Left kidney (tissue), 2 donors: ENCODE measurements around the gene ITSN2. TPM values are rescaled to one million over a fixed set of nuclear protein-coding genes. Genes with fewer than 3 reads are reported as not detected.

Experiments used
- DNase-seq: peaks from one replicate; pipeline ENCODE4 v3.0.0-alpha.2; 2013
- polyA plus RNA-seq: library from polyadenylated mRNA; unstranded; fragments of 120-200 nt; gene quantifications from one replicate; pipeline ENCODE4 v1.2.1, GENCODE V29; 2013; ENCODE audit not compliant: insufficient read length

The ITSN2 gene
- polyA plus RNA-seq, 1 donor = 32.2 TPM

DNA sequence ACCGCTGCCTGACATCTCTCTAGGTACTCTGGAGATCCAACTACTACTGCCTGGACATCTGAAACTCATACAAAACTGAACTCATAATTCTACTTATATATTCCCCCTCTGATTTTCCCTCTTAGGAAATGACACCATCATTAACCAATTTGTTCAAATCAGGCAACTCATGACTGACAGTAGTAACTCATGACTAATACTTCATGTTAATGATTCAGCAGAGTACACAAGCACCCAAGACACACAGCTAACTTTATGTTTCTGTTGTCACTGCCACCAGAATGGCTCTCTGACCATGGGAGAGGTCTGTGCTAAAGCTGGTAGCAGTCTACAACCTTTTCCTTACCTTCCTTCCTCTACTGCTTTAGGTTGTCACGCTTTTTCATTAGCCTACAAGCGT, 91.1 kb downstream of the ITSN2 start:
- no peak for DNase-seq

DNA sequence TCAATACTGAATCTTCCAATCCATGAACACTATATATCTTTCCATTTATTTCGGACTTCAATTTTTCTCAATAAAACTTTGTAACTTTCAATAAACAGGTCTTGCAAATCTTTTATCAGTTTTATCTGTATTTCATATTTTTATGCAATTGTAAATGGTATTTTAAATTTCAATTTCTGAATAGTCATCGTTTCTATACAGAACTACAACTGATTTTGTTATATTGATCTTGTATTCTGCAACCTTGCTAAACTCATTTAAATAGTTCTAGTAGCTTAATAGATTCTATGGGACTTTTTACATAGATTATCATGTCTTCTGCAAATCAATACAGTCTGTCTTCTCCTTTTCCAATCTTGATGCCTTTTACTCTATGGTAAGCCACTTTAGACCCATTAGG, 95.1 kb downstream of the ITSN2 start:
- no peak for DNase-seq

DNA sequence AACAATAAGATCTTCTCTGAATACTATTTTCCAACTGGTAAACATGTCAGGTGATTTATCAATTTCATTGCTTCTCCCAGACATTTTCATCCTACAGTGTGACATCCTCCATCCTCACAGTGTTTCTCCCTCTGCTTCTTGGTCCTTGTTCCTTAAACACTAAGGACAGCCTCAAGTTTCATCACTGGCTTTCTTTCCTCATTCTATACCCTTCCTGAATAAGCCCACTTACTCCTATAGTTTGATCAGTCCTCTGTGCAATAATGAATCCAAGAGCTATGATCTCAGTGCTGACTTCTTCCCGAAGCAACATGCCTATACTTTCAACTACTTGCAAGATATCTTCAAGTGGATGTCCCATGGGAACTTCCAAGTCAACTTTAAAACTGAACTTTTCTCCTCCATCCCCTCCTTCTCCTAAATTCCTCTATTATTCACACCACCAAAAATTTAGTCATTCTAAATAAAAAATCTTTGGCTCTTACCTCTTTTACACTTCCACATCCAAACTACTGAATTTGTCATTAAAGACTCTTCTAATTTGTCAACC, 97.8 kb downstream of the ITSN2 start:
- DNase-seq = no peak

DNA sequence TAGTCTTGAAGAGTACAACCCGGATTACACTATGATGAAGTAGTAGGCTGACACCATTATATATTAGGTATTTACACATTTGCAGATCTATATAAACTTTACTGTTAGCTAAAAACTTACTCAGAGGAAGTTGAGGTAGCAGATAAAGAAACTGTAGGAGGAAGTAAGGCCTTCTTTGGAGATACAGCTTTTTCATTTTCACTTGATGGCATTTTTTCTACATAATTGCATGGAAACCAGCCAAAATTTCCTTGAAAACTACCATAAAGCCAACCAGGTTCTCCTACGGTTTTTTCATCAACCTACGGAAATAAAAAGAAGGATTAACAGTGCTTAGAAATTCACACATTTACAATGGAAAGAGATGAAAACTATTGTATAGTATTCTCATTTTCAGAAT, 98.9 kb downstream of the ITSN2 start:
- DNase-seq = no peak

DNA sequence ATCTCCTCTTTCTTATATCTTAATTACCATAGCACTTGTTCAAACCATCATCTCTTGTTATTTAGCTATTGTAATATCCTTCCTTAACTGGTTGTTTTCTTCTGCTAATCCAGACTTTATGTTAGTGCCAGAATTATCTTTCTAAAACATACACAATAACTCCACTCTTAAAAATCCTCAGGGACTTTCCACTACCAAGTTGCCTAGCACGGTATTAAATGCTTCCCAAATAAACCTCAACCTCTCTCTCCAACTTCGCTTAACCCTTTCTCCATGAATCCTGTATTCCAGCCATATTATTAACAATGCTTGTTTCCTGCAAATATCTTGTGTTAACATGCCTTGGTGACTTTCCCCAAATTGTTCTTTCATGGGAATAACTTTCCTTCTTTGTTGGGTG, 101.0 kb downstream of the ITSN2 start:
- DNase-seq = no peak

DNA sequence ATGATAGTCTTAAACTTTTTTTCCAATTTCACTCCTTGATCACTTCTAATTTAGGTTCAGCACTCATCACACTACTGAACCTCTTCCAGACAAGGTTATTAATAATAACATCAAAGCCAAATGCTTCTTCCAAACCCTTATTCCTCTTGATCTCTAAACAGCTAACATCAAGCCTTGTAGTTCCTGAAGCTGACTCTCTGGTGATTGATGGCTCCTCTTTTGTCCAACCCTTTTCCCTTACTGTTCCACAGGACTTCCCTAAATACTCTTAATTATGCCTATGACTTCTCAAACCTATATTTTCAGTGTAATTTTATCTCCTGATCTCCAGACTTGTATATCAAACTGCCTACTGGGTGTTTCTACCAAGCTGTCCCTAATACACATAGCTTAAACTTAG, 101.6 kb downstream of the ITSN2 start:
- DNase-seq = no peak

DNA sequence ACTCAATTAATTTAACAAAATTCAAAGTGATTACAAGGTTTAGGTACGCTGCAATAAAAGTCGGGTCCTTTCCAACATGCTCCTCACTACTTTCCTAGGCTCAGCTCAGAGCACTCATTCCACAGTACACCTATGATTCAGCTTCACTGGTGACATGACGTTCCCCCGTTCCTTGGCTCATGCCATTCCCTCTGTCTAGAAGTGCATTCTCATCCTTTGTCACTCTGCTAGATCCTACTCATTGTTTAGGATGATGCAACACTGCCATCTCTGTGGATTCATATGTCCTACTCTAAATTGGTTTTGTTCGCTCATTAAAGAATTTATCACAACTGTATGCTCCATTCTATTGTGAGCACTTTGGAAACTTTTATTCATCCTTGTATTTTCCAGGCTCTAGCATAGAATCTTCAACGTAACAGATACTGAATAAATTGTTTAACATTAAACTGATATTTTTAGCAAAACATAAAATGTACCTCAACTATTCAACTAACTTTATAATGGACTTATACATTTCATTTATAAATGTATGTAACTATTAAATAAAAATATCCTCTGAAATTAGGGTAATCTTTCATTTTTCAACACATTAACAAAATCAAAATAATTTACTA, 106.9 kb downstream of the ITSN2 start:
- no peak for DNase-seq

DNA sequence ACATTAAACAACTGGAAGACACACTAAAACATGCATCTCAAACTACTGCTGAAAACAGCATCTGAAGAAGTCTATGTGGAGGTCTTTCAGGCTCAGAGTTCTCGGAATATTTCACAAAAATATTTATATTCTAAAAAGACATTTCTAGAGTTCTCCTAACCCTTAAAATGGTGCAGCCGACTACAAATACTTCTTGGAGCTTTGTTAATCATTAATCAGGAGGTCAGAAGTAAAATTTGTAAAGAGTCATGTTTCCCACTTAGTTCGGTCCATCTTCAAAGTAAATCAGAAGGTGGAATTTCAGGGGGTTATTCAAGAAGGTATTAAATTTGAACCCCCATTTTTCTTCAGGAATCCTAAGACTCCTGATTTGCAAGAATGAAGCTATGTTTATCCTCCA, 112.7 kb downstream of the ITSN2 start:
- DNase-seq = no peak

DNA sequence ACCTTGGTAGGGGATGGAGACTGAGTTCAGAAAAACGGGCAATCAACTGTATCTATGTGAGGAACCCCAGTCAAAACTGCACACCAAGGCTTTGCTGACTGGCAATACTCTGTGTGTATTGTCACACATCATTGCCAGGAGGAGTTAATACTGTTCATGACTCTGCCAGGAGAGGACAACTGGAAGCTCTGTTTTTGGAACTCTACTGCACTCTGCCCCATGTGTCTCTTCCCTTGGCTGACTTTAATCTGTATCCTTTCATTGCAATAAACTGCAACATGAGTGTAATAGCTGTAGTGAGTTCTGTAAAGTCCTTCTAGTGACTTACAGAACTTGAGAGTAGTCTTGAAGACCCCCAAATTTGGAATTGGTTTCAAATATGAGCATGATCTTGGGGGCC, 113.2 kb downstream of the ITSN2 start:
- DNase-seq = no peak

DNA sequence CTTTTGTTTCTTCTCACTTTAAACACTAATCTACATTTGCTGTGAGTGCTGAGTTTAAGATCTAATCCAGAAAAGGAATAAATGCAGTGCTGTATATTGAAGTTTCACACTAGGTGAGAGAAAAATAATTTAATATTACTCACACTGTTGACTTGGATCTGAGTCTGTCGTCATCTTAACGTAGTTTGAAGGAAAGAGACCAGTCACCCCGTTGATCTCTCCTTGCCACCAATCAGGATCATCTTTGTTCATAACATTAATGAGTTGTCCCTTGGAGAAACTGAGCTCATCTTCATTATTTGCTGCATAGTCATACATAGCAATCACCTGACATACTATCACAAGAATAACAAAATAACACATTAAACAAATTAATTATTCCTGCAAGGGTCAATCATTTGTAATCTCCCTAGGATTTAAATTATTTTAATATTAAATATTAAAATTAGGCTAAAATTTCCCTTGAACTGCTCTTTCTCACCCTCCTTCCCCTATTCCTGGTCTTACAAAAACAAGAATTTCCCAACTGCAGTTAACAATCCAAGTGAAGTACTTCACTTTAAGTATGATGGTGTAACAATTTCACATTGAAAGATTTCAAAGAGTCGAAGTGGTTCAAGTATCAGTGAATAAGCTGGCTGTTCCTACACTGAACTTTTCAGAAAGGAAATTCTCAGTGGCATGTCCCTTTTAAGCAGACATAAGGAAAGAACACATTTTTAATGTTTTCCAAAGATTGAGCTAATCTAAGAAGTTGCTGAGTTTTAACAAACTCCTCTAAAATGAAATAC, 114.2 kb downstream of the ITSN2 start:
- no peak for DNase-seq

DNA sequence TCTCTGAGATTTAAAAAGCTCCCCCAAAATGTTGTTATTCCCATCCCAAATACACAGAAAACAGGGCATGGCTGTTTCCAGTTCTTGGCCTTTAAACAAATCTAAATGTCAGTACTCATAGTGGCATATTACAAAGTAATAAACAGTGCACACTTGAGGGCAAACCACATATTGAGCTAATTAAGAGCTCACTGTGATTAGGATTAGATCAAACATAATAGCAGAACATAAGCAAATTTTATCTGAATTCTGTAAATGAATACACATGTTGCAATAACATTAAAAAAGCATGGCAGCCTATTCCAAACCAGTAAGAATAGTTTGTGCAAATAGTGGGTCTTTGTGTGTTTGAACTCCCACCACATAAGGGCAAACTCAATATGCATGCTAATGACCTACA, 118.8 kb downstream of the ITSN2 start:
- no peak for DNase-seq

DNA sequence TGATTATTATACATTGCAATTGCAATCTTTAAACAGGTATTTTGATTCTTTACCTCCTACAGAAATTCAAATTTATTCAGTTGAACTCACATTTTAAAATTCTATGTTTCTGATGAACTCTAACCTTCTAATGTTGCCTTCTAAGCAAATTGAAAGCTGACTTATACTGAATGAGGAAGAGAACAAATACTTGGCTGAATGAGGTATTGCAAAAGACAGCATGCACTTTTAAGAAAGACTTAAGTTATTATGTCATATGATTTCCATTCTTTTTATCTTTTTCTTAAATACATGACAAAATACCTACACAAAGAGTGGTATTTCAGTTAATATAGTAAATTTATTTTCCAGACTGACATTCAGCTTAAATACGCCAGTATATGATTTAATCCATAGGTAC, 120.8 kb downstream of the ITSN2 start:
- no peak for DNase-seq

DNA sequence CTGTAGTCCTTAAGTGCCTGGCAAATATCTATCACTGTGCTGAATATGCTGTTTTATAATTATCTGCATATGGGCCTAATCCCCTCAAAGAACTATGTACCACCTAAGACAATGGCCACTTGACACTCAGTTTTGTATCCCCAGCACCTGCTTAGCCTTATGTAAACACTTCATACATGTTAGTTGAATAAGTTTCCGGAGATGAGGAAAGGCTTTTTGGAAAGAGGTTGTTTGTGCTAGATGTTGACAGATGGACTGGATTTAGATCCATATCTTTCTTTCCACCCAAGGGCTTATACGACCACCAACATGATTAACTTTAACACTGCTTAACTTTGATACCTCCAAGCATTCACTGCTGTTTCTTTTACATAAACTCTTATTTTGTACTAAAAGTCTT, 122.2 kb downstream of the ITSN2 start:
- DNase-seq = no peak

DNA sequence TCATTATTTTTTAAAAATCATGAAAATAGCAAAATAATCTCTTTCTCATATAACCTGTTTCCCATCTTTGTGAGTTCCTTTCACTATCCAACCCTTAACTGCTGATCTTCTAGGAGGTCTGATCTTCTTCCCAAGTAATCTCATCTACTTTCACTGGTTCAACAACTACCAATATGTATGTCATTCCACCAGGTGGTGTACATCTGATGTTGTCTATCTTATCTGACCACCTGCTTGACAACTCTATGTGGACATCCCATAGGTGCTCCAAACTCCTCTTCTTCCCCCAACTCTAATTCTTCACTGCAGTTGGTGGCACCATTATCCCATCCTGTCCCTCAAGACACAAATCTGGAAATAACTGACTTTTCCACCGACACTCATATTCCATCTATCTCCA, 123.0 kb downstream of the ITSN2 start:
- no peak for DNase-seq

DNA sequence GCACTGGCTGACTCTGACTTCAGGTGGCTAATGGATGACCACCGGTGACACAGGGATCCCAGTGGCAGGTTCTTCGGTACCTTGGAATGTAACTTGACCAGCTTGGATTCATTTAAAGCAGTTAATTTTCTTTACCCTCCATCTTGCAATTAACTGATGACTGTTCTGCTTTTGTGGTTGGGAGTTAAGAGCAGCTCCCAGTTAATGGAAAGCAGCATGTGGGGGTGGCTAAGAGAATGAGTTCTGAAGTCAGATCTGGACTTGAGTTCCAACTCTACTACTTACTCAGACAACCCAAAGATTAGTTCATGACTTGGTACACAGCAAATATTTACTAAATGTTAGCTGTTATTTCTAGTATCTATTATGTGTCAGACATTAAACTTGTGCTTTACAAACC, 127.0 kb downstream of the ITSN2 start:
- DNase-seq = no peak

DNA sequence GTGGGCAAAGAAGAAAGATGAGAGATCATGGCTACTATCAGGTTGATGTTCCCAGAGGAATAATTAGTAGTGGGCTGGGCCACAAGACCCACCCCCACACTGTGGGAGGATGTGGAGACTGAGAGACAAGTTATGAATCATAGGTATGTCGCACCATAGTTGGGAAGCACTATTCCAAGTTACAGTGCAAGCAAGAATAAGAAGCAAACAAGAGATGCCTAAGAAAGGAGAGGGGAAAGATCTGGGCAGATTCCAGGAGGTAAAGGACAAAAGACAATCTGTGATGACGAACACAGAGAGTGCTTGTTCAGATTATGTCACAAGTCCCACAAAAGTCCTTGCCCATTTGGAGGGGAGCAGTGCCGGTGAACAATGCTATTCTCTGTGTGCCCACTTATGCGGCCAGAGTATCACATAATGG, 128.9 kb downstream of the ITSN2 start:
- no peak for DNase-seq

DNA sequence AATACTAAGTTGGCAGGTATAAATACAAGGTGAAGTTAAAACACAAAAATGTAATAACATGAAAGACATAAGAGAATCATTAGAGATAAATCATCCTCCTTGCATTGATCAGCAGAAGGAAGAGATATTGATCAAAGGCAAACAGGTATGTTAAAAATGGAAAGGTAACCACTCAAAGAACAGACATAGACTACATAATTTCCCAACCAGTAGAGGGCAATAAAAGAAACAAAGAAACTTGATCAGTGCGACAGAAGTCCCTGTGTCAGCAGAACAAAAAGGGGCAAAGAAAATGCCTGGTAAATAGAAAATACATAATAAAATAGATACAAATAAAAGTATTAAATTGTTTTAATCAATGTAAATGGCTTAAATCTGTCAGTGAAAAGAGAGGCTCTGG, 131.9 kb downstream of the ITSN2 start:
- no peak for DNase-seq

DNA sequence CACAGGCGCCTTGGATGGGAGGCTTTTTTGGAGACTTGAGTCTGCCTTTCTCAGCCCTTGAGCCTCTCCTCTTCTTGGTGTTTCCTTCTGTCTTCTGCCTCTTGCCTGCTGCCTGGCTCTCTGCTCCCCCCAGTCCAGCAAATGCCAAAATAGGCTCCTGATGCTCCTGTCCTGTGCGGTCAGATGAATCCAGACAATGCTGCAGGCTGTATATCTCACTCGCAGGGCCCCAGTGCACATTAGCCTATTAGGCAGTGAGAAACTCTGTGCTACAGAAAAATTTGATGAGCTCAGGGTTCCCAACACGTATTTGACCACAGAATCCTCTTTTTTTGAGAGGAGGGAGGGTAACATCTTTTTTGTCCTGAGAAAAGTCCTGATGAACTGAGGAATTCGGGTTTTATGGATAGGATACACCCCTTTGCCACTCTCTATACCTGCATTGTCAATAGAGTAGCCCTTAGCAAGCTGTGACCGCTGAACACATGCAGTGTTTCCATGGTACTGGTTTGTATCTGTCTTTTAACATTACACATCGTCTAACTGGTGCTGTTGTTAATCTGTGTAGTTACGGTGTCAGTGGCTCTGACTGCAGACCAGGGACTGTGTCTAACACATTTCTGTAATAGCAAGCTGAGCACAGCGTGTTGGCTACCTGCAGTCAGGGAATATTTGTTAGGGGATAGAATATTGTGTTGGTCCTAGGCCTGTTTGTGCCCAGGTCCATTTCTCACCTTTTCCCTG, 134.7 kb downstream of the ITSN2 start:
- no peak for DNase-seq

DNA sequence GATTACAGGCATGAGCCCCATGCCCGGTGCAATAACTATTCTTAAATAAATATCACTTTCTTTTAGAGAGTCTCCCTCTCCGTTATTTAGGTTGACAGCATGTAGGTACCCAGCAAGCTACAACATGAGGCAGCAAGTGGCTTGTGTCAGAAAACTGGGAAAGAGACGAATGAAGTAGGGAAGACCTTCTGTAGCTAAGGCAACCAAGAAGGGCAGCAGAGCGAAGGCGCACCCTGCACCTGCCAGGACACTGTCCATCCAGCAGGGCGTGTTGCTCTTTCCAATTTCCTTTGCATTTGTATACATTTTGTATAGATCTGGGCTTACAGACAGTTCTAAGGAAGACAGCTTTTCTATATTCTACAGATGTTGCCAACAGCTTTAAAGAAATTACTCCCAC, 137.4 kb downstream of the ITSN2 start:
- DNase-seq = no peak

DNA sequence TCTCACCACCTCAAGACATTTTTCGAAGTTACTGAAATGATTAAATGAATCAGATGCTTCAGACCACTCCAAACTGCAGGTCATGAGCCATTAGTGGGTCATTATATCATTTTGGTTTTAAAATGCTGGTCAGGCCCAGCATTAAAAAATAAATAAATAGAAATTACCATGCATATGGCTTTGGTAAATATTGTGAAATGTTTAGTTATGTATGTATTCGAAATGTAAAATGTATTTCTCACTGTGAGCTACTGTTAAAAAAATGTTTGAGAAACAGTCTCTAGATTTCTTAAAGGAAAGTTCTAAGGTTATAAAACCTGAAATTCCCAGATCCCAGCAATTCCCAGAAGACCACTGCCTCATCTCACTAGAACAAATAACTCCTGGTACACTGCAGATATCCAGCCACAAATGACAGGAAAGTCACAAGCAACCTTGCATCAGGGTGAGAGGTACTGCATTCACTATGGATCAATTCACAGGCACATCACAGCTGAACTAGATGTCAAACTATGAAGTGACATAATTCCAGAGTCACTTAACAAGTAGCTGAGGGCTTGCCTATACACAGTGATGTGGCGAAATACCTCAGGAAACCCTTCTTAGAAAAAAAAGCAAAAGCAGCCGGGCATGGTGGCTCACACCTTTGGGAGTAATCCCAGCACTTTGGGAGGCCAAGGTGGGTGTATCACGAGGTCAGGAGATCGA, 138.8 kb downstream of the ITSN2 start:
- DNase-seq = no peak

DNA sequence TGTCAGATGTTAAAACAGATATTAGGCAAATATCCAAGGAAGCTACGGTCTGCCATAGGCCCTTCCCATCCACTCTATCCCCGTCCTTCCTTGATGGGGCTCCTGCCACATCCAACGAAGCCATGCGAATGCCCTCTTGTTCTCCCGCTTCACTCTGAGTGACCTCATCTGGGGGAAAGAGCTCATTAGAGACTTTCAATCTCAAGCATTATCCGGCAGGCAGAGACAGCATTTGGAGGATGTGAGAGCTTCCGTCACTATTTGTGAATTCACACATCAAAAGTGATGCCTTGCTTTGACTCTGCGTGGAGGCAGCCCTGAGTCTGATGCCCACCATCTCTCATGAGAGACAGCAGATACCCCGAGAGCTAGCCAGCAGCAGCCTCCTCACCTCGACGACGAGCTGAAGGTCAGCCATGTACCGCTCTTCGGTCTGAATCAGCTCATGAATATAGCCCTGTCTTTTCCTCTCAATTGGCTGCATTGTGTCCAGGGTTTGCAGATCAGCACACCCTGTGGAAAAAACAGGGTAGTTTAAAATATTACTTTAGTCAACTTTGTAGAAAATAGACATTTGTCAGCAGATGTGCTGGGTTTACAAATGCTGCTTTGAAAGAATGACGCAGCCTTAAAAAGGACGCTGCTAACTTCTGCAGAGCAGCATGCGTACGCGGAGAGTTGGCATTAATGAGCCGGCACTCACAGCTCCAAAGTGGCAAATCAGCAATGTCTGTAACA, 139.6 kb downstream of the ITSN2 start:
- no peak for DNase-seq

DNA sequence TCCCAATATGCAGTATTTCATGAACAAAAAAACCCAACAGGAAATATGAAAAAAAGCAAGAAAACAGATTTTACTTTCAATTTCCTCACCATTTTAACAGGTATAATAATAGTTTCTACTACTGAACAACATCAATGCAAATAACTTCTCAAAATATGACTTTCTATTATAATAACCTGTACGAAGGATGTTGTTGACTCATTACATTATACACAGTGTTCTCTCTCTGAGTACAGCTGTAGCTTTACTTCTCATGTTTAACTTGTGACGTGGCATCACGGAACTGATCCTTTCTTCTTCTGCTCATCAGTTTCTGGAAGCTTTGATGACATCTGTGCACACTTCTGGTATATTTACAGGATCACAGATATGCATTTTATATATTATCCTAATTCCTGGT, 145.5 kb downstream of the ITSN2 start:
- DNase-seq = no peak
